ENCODE data around the gene ORM1.

The ORM1 gene

GRCh38 chr9:114356792-114357191, 33.9 kb downstream of the ORM1 start:
- no peak overlapping the region for H3K4me3 ChIP-seq (replicated peaks; ENCODE audit: insufficient read depth, low read length)
- no peak overlapping the region for H3K27ac ChIP-seq (replicated peaks)
- H3K27me3 ChIP-seq (ENCODE audit: insufficient read depth, poor library complexity, severe bottlenecking) = no peaks in the 10 kb centered on the region
- DNase-seq (ENCODE audit: low read depth in 1 of 2, low spot score in 1 of 2) = no peak
- TF ChIP-seq GABPA (IDR thresholded peaks at IDR 0.05; ENCODE audit: low read depth) (no peak), POLR2AphosphoS5 (IDR thresholded peaks at IDR 0.05; ENCODE audit: low read depth) (no peak), CTCF (IDR thresholded peaks at IDR 0.05; ENCODE audit: insufficient read depth, low read length) (no peak), REST (IDR thresholded peaks at IDR 0.05; ENCODE audit: insufficient replicate concordance, low read depth) (no peak), SPI1 (IDR thresholded peaks at IDR 0.05; ENCODE audit: borderline replicate concordance, low read depth) (no peak)

- no peak overlapping the region for H3K27ac ChIP-seq (replicated peaks)
- no peaks in the 10 kb centered on the region for H3K27me3 ChIP-seq (ENCODE audit: insufficient read depth, poor library complexity, severe bottlenecking)
- TF ChIP-seq SPI1 (IDR thresholded peaks at IDR 0.05; ENCODE audit: borderline replicate concordance, low read depth) = no peak
- no peak for TF ChIP-seq POLR2AphosphoS5 (IDR thresholded peaks at IDR 0.05; ENCODE audit: low read depth)
- TF ChIP-seq CTCF (IDR thresholded peaks at IDR 0.05; ENCODE audit: insufficient read depth, low read length) = no peak
- no peak for TF ChIP-seq GABPA (IDR thresholded peaks at IDR 0.05; ENCODE audit: low read depth)
- TF ChIP-seq REST (IDR thresholded peaks at IDR 0.05; ENCODE audit: insufficient replicate concordance, low read depth) = no peak
- no peak overlapping the region for H3K4me3 ChIP-seq (replicated peaks; ENCODE audit: insufficient read depth, low read length)
- DNase-seq (ENCODE audit: low read depth in 1 of 2, low spot score in 1 of 2) = no peak
Measured at GRCh38 chr9:114357360-114357759, 34.5 kb downstream of the ORM1 start.

GRCh38 chr9:114357911-114358328, 35.0 kb downstream of the ORM1 start:
- Histone ChIP-seq H3K27ac (replicated peaks) (no peak overlapping the region), H3K4me3 (replicated peaks; ENCODE audit: insufficient read depth, low read length) (no peak overlapping the region), H3K27me3 (ENCODE audit: insufficient read depth, poor library complexity, severe bottlenecking) (no peaks in the 10 kb centered on the region)
- TF ChIP-seq CTCF (IDR thresholded peaks at IDR 0.05; ENCODE audit: insufficient read depth, low read length) = no peak
- DNase-seq (ENCODE audit: low read depth in 1 of 2, low spot score in 1 of 2) = no peak

- no peak overlapping the region for H3K4me3 ChIP-seq (replicated peaks; ENCODE audit: insufficient read depth, low read length)
- H3K27ac ChIP-seq (replicated peaks) = no peak overlapping the region
- no peak for TF ChIP-seq SPI1 (IDR thresholded peaks at IDR 0.05; ENCODE audit: borderline replicate concordance, low read depth)
- no peak for TF ChIP-seq CTCF (IDR thresholded peaks at IDR 0.05; ENCODE audit: insufficient read depth, low read length)
- no peak for TF ChIP-seq GABPA (IDR thresholded peaks at IDR 0.05; ENCODE audit: low read depth)
- no peak for TF ChIP-seq POLR2AphosphoS5 (IDR thresholded peaks at IDR 0.05; ENCODE audit: low read depth)
- no peak for TF ChIP-seq REST (IDR thresholded peaks at IDR 0.05; ENCODE audit: insufficient replicate concordance, low read depth)
- H3K27me3 ChIP-seq (ENCODE audit: insufficient read depth, poor library complexity, severe bottlenecking) = no peaks in the 10 kb centered on the region
- no peak for DNase-seq (ENCODE audit: low read depth in 1 of 2, low spot score in 1 of 2)
Measured at GRCh38 chr9:114359801-114360200, 36.9 kb downstream of the ORM1 start.

Measured in HL-60 (cell line).